OCI-M2 (cell line): Measurements from ENCODE around the gene FYB1.

Experiments
- DNase-seq: peaks from one replicate; lab custom pipeline; 2025; ENCODE audit not compliant: unreplicated experiment; lab: John Stamatoyannopoulos, UW

FYB1 gene

GRCh38 chr5:39059064-39059463 lies 160.3 kb downstream of the FYB1 start:
- DNase-seq: no peak

GRCh38 chr5:39058178-39058921 lies 161.0 kb downstream of the FYB1 start:
- no peak for DNase-seq

GRCh38 chr5:39057734-39058133 lies 161.6 kb downstream of the FYB1 start:
- no peak for DNase-seq

GRCh38 chr5:39055768-39056398 lies 163.5 kb downstream of the FYB1 start:
- no peak for DNase-seq
